Measurements from ENCODE around the gene TRAF1. TPM values are rescaled to one million over a fixed set of nuclear protein-coding genes. Genes with fewer than 3 reads are reported as not detected.

The TRAF1 gene
- total RNA-seq, 8 experiments from 2014 or later = 0.54 to 3.4 (median 1.6) TPM

Other genes with a start within 250 kb of the TRAF1 start
- 10 to 100 TPM in 6 of 8 experiments, 1 to 10 TPM in 2; 6.5 to 40.0 (median 14.1) TPM for gene MEGF9, start 212.3 kb downstream of the TRAF1 start, total RNA-seq
- gene FBXW2, start 133.4 kb downstream of the TRAF1 start, total RNA-seq = 10 to 100 TPM; 13.7 to 72.2 (median 25.4) TPM
- 10 to 100 TPM; 14.8 to 50.8 (median 30.1) TPM for gene PSMD5, start 83.9 kb downstream of the TRAF1 start, total RNA-seq
- gene PHF19, start 49.6 kb downstream of the TRAF1 start, total RNA-seq = 10 to 100 TPM in 4 of 8 experiments, 1 to 10 TPM in 4; 5.2 to 44.0 (median 12.0) TPM
- 1 to 10 TPM in 7 of 8 experiments, under 1 TPM in 1; 0.91 to 4.1 (median 2.0) TPM for gene C5, start 123.5 kb upstream of the TRAF1 start, total RNA-seq
- gene CNTRL, start 148.2 kb upstream of the TRAF1 start, total RNA-seq = 10 to 100 TPM in 6 of 8 experiments, 1 to 10 TPM in 2; 3.1 to 19.8 (median 13.8) TPM